ENCODE results near the gene CRB3. TPM values are rescaled to one million over a fixed set of nuclear protein-coding genes. Genes with fewer than 3 reads are reported as not detected.

Gene CRB3, protein sequence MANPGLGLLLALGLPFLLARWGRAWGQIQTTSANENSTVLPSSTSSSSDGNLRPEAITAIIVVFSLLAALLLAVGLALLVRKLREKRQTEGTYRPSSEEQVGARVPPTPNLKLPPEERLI
- 0.17 TPM in 1 of 2 replicates, not detected in the other for total RNA-seq

DNA sequence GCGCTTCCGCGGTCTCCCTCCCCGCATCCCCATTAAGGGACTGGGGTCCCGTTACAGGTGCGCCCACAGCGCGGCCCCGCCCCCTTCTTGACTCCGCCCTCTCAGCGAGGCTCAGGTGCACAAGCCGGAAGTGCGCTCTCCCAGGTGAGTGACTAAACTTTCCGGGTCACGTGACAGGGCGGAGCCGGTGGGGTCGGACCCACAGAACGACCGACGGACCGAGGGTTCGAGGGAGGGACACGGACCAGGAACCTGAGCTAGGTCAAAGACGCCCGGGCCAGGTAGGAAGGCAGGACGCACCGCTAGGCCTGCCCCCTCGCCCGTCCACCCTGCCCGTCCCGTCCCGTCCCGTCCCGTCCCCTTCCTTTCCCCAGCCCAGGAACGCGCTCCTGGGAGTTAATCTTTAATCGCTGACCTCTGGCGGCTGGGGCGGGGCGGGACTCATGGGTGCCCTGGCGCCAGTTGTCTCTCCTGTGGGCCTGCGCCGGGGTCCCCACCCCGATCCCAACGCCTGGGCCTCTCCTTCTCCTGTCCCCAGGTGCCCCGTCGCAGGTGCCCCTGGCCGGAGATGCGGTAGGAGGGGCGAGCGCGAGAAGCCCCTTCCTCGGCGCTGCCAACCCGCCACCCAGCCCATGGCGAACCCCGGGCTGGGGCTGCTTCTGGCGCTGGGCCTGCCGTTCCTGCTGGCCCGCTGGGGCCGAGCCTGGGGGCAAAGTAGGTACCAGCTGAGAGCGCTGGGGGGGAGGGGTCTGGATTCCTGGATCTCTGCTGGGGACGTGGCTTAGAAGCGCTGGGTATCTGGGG, at the start of gene CRB3:
TSS of gene CRB3 (plus strand) at position 202 of the 804 bp plus-strand sequence. CDS start at position 633, 431 bp downstream.

DNA sequence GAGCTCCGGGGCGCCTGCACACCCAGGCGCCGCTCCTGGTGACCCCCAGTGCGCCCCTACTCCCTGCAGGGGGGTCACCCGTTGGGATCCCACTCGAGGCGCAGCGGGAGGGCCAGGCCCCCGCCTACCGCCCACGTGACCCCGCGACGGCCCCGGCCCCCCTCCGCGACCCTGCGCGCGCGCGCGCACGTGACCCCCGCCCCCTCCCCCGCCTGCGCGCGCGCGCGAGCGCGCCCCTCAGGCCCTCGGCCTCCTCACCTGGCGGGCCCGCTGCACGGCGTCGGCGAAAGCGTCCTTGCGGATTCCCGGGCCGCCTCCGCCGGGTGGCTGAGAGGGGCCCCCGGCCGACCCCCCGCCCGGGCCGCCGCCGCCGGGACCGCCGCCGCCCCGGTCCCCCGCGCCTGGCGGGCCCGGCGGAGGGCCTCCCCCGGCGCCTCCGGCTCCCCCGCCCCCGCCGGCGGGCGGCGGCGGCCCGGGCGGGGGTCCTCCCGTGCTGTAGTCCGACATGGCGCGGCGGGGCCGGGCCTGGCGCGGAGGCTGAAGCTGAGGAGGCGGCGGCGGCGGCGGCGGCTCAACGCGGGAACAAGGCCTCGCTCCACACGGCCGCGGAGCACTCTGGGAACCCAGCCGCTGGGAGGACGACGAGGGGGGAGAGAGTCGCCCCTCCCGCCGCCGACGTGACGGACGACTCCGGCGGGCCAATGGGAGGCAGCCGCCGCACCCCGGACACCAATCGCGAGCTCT, 39.7 kb upstream of the CRB3 start, which contains the start of gene KHSRP:
TSS of gene KHSRP (minus strand) at position 617 of the 744 bp plus-strand sequence. CDS start at position 507, 110 bp downstream.

DNA sequence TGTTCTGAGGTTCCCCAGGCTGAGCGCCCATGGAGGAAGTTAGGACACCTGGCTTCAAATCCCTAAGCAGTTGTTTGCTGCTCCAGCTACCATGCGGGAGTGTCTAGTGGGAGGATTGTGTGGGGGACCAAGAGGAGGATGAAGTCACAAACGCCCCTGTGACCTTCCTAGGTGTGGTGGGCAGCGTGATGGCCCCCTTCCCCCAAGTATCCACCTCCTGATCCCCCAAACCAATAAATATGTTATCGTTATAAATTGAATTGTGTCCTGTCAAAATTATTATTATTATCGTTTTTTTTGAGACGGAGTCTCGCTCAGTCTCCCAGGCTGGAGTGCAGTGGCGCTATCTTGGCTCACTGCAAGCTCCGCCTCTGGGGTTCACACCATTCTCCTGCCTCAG, 30.4 kb upstream of the CRB3 start, which contains the start of gene SLC25A41:
TSS of gene SLC25A41 (minus strand) at position 101 of the 400 bp plus-strand sequence. CDS start at position 31, 70 bp downstream.

DNA sequence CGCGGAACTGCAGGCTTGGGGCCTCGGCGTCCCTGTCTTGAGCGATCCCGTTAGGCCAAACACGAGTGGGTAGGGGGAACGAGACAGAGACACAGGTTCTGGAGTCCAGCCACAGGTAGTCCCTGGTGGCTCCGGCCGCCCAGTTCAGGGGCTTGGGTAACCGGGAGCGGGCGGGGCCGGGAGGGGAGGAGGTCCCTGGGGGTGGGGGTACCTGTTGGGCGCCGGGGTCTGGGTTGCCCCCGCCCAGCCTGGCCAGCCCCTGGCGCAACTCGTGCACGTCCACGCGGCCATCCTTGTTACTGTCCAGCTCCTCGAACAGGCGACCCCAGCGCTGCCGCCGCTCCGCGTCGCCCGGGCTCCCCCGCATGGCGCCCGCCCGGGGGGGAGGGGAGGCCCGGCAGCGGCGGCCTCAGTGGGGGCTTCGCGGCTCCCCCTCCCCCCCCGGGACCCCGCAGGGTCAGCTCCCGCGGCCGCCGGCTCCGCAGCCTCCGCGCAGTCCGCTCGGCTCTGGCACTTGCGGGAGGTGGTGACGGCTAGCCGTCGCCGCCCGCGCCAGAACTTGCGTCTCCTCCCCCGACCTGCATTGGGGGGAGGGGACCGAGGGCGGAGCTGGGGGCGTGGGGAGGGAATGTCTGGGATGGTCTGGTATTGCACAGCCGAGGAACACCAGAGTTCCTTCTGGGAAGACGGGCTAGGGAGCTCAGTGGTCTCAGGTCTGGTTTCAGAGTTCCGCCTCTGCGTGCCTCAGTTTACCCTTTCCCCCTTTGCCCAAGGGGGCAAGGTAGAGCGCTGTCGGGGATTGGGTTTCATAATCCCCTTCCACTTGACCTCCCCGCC, 4.6 kb upstream of the CRB3 start, which contains the start of gene SLC25A23:
TSS of gene SLC25A23 (minus strand) at position 531 of the 837 bp plus-strand sequence. CDS start at position 367, 164 bp downstream.

DNA sequence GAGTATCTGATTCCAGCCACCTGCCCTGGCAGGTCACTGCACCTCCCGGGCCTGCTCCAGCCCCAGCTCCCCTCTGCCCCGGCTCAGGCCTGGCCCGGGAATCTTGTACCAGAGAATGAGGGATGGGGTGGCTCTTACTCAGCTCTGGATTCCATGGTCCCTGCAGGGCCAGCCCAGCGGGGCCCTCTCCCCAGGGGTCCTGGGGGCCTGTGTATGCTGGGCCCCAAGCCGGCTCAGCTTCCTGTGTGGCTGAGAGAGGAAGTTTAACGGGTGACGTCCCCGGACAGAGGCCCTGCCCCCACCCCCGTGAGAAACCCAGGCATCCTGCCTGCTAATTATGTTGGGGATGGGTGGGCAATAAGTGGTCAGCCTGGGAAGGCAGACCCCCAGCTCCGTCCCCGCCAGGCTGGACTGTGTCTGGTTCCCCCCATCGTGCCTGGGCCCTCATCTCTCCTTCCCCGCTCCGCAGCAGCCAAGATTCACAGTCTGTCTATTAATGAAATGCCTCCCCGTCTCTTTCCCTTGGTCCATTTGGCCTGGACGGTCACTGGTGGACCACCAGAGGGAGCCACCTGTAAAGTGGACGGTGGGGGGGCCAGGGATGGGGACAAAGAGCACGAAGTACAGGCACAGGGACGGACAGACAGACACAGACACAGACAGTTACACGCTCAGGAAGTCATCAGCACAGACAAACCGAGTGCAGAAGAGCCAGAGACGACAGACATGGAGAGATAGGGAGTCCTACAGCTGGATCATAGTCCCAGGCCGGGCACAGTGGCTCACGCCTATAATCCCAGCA, 17.7 kb downstream of the CRB3 start, which contains the start of gene DENND1C:
TSS of gene DENND1C (minus strand) at position 247 of the 802 bp plus-strand sequence. CDS start at position 155, 92 bp downstream.

GRCh38 chr19:6501740-6502648, 37.9 kb downstream of the CRB3 start, which contains the start of gene TUBB4A:
TSS of gene TUBB4A (minus strand) at chr19:6502309. CDS start at chr19:6502212, 97 bp downstream.

Other genes starting within 250 kb of the CRB3 start
- gene MLLT1, start 184.3 kb upstream of the CRB3 start, total RNA-seq, result 11.3 and 14.5 TPM in 2 replicates
- gene ACER1, start 130.7 kb upstream of the CRB3 start, total RNA-seq, result not detected in 2 replicates
- 34.8 and 37.5 TPM in 2 replicates for gene CLPP, start 102.7 kb upstream of the CRB3 start, total RNA-seq
- gene ALKBH7, start 91.5 kb upstream of the CRB3 start, total RNA-seq, result 20.3 and 20.9 TPM in 2 replicates
- gene PSPN, start 88.3 kb upstream of the CRB3 start, total RNA-seq, result 1.5 and 1.9 TPM in 2 replicates
- gene GTF2F1, start 71.1 kb upstream of the CRB3 start, total RNA-seq, result 37.1 and 37.7 TPM in 2 replicates
- gene KHSRP, start 39.5 kb upstream of the CRB3 start, total RNA-seq, result 145 and 152 TPM in 2 replicates
- 0.07 TPM in 1 of 2 replicates, not detected in the other for gene SLC25A41, start 30.5 kb upstream of the CRB3 start, total RNA-seq
- 48.2 and 56.6 TPM in 2 replicates for gene SLC25A23, start 4.5 kb upstream of the CRB3 start, total RNA-seq
- gene DENND1C, start 17.5 kb downstream of the CRB3 start, total RNA-seq, result under 0.01 TPM in 1 of 2 replicates, not detected in the other
- not detected in 2 replicates for gene TUBB4A, start 38.0 kb downstream of the CRB3 start, total RNA-seq
- gene TNFSF9, start 66.8 kb downstream of the CRB3 start, total RNA-seq, result 0.26 and 0.99 TPM in 2 replicates
- not detected in 2 replicates for gene CD70, start 126.9 kb downstream of the CRB3 start, total RNA-seq
- 0.13 and 0.66 TPM in 2 replicates for gene TNFSF14, start 205.9 kb downstream of the CRB3 start, total RNA-seq